Measurements from ENCODE around the gene B3GALT6.
"Not testable (repeated sequence)": the region's sequence is repeated elsewhere in the genome, so short reads cannot be mapped to it uniquely, and the experiment has no call there.

Gene B3GALT6

DNA sequence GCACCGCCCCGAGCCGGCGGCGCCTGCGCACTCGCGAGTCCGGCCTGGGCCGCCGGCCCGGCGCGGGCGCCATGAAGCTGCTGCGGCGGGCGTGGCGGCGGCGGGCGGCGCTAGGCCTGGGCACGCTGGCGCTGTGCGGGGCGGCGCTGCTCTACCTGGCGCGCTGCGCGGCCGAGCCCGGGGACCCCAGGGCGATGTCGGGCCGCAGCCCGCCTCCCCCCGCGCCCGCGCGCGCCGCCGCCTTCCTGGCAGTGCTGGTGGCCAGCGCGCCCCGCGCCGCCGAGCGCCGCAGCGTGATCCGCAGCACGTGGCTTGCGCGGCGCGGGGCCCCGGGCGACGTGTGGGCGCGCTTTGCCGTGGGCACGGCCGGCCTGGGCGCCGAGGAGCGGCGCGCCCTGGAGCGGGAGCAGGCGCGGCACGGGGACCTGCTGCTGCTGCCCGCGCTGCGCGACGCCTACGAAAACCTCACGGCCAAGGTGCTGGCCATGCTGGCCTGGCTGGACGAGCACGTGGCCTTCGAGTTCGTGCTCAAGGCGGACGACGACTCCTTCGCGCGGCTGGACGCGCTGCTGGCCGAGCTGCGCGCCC lies at the start of gene B3GALT6:
Gene B3GALT6, plus strand, starts transcription at position 30 of the 588 bp plus-strand sequence. Its CDS starts 42 bp downstream, at position 72.
- DNase-seq: no peak

DNA sequence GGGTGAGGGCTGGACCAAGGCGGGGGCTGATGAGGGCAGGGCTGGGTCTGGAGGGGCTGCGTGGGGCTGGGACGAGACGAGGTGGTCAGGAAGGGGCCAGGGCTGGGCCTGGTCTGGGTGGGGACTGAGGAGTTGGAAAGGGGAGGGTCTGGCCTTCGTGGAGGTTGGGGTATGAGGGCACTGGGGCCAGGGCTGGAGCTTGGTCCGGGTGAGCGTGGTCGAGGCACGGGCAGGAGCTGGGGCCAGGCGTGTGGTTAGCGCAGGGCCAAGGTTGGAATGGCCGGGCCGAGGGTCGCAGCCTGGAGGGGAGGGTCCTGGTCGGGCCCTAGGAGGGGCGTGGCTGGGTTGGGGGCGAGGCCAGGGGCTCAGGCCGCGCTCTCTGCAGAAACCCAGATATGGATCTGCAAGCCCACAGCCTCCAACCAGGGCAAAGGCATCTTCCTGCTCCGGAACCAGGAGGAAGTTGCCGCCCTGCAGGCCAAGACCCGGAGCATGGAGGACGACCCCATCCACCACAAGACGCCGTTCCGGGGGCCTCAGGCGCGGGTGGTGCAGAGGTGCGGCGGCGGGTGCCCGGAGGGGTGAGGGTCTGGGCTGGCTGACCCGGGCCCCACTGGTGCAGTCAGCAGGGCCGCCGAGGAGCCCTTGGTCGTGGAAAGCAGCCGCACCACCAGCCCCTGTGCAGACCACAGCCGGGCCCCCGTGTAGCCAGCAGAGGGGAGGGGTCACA lies 49.4 kb upstream of the B3GALT6 start:
- no peak for DNase-seq

DNA sequence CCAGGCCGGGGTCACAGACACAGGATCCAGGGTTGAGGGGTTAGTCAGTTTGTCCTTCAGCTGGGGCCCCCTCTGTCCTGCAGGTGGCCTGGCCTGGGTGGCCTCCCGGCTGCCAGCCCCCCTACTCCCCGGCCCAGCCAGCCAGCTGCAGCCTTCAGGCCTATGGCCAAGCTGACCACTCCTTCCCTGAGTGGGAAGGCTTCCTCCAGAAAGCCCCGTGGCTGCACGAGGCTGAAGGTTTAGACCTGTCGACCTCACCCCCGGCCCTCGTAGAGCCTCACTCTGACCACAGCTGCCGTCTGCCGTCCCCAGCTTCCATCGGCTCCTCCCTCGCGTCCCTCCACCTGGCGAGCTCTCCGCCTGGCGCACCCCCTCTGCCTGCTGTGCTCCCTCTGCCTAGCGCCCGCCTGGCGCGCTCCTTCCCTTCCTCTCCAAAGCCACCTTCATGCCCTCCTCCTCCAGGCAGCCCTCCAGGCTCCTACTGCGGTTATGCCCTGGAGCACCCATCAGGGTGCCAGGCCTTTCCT lies 48.8 kb upstream of the B3GALT6 start:
- DNase-seq: no peak

DNA sequence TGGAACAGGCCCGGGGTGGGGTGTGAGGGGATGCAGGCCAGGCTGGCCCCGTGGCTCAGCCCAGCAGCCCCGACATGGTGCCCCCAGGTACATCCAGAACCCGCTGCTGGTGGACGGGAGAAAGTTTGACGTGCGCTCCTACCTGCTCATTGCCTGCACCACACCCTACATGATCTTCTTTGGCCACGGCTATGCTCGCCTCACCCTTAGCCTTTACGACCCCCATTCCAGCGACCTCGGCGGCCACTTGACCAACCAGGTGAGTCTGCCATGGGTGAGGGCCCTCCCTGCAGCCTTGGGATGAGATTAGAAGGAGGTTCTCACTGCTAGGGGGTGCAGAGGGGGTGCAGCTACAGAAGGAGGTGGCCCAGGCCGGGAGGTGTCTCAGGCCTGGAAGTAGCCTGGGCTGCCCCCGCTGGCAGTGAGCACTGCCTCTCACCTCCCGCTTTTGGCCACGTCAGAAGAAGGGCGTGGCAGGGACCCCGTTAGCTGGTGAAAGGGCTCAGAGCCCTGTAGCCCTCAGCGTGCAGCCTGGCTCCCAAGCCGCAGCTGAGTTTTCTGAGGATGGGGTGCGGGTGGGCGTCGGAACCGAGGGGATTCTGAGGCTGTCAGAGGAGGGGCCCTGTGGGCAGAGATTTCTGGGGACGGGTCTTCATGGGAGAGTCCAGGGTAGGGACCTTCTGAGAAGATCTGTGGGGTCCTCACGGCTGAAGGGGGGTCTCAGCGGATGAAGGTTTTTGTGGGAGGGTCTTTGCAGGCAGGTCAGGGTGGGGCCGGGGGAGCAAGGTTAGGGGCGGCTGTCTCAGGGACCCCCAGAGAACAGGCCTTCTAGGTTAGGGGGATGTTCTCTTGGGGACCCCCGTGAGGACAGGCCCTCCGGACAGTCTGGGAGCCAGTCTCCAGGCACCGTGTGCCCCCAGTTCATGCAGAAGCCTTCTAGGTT lies 47.9 kb upstream of the B3GALT6 start:
- DNase-seq: no peak

DNA sequence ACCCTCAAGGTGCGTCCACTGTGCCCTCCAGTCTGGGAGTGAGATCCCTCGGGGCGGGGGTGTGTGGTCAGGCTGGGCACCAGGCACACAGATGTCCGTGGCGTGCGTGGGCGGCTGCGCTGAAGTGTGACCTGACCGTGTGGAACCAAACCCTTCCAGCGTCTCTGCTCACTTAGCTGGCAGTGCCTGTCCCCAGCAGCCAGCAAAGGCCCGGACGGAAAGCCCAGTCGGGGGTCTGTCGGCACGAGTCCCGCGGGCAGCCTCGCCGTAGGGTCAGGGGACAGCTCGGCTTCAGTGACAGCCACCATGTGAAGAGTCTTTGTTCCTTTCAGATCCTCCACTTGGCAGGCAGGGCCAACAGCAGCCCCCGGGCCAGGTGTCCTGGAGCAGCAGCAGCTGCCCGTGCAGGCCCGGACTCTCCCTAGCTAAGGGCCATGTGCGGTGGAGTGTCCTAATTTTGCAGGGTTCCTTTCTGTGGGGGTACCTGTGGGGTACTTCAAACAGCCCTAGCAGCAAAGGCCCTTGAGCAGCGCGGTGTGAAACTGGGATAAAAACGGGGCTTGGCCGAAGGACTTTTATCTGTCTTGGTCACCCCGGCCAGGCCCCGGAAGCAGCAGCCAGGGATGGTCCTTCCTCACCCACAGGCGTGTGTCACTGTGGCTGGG lies 46.8 kb upstream of the B3GALT6 start:
- no peak for DNase-seq

DNA sequence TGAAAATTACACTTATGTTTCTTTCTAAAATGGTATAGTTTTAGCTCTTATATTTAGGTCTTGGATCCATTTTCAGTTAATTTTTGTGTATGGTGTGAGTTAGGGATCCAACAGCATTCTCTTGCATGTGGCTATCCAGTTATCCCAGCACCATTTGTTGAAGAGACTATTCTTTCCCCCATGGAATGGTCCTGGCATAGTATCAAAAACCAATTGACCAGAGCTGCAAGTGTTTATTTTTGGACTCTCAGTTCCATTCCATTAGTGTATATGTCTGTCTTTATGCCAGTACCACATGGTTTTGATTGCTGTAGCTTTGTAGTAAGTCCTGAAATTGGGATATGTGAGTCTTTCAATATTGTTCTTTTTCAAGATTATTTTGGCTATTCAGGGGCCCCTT lies 44.1 kb upstream of the B3GALT6 start:
- no peak for DNase-seq

DNA sequence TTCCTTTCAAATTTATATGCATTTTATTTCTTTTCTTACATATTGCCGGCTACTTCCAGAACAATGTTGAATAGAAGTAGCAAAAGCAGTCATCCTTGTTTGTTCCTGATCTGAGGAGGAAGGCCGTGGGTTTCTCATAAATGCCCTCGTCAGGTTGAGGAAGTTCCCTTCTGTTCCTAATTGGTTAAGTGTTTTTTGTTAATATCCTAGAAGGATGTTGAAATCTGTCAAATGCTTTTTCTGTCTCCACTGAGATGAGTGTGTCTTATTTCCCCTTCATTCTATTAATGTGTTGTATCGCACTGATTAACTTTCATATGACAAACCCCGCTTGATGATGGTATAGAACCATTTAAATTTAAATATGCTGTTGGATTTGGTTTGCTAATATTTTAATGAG lies 42.9 kb upstream of the B3GALT6 start:
- DNase-seq: no peak

DNA sequence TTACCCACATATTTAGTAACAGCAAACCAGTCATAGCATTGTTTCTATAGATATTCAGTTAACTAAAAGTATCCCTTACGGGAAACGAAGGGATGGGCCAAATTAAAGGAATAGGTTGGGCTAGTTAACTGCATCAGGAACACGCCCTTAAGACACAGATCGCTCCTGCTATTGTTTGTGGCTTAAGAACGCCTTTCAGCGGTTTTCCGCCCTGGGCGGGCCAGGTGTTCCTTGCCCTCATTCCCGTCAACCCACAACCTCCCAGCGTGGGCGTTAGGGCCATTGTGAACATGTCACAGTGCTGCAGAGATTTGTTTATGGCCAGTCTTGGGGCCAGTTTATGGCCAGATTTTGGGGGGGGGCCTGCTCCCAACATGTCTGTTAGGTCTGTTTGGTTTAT lies 40.3 kb upstream of the B3GALT6 start:
- no peak for DNase-seq

DNA sequence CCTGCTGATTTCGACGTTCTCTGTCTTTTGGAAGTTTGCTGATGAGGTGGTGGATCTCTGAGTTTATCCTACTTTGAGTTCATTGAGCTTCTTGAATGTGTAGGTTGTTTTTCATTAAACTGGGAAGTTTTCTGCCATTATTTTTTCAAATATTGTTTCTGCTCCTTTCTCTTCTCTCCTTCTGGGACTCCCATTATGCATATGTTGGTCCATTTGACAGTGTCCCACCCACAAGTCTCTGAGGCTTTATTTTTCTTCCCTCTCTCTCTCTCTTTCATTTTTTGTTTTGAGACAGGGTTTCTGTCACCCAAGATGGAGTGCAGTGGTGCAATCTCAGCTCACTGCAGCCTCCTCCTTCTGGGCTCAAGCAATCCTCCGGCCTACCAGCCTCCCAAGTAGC lies 37.3 kb upstream of the B3GALT6 start:
- no peak for DNase-seq

DNA sequence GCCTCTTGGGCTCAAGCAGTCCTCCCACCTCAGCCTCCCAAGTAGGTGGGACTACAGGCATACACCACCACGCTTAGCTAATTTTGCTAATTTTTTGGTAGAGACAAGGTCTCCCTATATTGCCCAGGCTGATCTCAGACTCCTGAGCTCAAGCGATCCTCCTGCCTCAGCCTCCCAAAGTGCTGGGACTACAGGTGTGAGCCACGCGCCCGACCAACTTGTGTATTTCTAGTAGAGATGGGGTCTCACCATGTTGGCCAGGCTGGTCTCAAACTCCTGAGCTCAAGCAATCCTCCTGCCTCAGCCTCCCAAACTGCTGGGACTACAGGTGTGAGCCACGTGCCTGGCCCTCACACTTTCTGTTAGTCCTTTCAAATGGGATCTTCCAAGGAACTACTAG lies 36.3 kb upstream of the B3GALT6 start:
- DNase-seq: not testable (repeated sequence)

DNA sequence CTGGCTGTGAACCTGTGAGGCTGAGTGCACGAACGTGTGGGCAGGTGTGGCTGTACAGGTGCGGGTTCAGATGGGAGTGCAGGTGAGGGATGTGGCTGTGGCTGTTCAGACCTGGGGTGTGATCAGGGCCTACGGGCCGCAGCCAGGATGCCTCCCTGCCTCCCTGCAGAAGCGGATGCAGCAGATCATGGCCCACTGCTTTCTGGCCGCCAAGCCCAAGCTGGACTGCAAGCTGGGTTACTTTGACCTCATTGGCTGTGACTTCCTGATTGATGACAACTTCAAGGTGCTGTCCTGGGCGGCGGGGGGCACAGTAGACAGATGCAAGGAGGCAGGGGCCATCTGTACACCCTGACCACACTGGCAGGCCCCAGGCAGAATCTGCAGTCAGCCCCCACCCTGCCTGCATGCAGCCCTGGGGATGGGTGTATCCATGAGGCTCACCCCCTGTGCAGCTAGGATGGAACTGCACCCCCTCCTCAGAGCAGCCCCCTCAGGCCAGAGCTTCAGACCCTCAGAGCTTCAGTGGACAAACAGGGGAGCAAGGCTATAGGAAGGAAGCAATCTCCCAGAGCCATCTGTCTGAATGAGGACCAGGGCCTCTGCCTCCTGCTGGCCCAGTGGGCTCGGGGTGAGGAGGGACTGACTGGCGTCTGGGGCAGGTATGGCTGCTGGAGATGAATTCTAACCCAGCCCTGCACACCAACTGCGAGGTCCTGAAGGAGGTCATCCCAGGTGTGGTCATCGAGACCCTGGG lies 35.4 kb upstream of the B3GALT6 start:
- no peak for DNase-seq

DNA sequence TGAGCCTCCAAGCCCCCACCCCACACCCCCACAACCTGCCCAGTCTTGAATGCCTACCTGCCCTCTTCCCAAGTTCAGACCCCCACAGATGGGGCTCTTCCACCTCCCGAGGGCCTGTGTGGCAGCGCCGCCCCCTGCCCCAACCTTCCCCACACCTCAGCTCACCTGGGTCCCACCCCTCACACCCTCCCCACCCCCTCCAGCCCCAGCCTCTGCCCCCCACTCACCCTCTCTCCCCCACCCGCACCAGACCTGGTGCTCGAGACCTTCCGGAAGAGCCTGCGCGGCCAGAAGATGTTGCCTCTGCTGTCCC lies 34.9 kb upstream of the B3GALT6 start:
- DNase-seq: no peak

DNA sequence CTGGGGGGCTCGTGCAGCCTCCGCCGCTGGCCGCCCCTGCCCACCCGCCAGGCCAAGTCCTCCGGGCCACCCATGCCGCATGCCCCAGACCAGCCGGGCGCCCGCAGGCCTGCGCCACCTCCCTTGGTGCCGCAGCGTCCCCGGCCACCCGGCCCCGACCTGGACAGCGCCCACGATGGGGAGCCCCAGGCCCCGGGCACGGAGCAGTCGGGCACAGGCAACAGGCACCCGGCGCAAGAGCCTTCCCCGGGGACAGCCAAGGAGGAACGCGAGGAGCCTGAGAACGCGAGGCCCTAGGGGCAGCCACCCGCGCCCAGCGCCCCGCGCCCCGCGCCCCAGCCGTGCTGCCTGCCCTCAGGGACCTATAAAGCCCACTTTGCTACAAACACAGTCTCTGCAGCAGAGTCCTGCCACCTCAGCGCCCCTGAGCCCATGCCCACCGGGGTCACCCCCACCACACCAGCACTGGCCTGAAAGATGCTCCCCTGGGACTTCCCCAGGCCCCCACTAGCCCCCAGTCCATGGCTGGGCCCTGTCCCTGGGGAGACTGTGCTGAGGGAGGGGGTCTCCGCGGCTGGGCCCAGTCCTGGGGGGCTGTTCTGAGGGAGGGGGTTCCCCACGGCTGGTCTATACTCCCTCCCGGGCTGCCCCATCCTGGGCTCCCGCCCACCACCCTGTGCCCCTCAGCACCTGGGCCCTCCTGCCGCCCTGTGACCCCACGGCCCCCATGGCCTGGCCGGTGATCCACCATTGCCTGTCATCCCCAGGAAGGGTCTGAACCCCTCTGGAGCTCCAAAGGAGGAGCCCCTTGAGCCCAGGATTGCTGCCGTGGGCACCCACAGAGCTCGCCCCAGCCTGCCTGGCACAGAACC lies 34.2 kb upstream of the B3GALT6 start:
- DNase-seq: no peak

DNA sequence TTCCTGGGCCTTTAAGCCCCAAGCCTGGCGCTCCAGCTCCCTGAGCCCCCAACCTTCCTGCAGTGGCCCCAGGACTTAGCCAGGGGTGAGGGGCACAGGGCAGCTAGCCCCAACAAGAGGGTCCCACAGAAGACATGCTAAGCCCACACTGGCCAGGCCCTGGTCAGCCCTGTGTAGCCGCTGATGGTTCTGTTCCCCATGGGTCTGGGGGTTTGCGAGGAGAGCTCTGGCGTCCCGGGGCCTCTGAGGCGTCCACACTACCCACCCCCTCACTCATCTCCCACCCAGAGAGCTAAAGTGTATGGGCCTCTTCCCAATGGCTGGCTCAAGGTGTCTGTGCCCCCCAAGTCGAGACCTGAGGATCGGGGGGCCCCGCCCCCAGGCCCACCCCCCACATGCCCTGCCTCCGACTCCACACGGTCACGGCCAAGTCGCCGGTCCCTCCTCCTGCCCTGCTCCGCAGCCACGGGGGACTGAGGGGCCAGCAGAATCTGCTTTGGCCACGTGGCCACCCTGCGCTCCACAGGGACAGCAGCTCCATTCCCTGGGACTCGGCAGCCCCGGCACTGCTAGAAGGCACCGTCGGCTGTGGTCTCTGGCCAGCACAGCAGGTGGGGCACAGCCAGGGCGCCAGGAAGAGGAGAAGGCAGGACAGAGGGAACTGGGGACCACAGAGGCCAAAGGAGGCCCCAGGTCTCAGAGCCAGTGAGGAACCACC lies 33.5 kb upstream of the B3GALT6 start:
- no peak for DNase-seq

DNA sequence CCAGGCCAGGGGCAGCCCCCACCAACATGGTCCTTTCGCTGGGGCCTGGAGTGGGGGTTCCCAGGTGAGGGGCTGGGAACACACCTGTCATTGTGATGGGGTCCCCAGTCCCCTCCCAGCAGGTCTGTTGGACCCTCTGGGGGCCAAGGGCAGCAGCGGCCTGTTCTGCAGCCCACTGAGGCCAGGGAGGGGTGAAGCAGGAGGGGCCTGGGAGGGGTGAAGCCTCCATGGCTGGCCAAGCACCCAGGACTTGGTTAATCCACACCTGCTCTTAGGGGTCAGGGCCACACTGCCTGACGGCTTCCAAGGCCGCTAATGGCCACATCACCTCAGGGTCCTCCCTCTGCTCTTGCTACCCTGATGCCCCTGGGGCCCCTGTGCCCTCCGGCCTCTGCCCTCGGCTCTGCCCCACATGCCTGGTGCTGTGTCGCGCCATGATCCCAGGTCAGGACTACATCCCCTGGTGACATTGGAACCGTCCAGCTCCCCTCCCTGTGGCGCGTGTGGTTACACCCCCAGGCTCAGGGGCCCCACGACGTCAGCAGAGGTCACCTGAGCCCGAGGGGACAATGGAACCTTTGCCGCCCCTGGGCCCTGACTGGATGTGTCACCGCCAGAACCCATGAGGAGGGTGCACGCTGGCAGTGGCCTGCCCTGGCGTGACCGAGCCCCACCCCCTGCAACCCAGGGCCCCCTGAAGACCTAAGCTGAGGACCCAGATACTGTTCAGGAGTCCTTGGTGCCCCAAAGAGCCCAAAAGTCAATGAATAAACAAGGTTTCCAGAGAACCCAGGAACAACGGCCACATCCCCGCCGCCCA lies 32.7 kb upstream of the B3GALT6 start:
- DNase-seq: no peak

DNA sequence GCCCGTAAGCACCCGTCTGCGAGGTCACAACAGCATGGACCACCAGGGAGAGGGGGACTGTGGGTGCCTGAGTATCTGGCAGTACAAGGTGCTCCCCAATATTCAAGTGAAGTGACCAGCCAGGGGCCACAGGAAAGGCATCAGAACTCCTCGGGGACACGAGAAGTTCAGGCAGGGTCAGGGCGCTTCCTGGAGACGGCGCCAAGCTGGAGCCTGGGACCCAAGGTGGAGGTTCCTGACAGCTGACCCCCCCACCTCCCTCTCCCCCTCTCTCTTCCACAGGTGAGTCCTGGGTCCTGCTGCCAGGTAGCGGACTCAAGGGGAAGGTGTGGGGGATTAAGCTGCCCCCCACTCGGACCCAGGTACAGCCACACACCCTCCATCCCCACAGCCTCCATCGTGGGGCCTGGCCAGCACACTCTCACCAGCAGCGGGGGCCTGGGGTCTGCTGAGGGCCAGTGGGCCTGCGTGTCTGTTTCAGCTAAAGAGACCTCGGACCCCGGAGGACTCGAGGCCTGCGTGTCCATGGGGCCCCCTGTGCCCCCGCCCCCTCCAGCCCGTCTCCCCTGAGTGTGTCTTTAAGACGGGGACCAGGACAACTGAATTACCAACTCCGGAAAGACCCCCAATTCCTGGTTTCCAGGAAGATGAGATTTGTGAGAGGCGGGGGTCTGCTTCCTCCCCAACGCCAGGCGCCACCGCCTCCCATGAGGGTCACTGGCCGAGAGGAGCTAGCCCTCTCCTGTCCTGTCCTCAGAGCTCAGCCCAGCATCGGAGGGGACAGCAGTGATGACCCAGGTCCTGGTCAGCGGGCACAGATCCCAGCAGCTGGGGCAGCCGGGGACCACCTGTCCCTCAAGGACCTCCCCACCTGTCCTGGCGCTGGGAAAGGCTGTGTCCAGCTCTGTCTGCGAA lies 31.8 kb upstream of the B3GALT6 start:
- DNase-seq: no peak

DNA sequence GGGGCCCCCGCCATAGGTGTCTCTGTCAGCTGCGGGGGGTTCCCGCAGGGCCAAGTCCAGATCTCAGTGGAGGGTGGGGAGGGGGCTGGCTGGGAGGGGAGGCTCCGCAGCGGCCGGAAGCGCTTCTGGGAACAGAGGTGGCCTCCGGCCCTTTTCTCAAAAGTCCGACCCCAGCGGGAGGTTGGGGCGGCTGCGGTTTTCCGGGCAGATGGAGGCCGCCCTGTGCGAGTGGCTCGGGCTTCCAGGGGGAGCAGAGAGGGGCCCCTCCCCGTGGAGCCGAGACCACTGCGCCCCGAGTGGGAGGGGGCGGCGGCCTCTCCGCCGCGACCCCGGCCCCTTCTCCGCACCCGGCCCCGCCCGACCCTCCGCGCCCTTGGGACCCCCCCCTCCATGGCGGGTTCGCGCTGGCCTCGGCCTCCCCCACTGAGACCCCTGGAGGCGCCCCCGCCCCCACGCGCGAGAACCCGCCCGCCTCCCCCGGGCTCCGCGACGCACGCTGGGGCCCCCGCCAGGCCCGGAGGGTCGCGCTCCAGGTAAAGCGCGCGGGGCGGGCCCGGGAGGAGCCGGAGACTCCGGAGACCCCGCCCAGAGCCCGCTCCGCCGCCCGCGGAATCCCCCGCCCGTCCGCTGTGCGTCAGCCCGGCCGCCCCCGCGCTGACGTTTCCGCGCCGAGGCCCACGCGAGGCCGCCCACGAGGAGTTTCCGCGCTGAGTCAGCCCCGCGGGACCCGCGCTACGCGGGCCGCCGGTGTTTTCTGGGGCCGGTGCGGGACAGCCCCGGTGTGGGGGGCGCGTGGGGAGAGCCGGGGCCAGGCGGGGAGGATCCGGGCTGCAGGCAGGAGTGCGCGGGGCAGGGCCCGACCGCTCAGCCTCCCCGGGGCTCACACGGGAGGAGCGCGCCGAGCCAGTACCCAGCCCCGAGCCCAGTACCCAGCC lies 30.9 kb upstream of the B3GALT6 start:
- peak; percentile 89 for DNase-seq
